HFF-Myc (cell line): Measurements from ENCODE around the gene SDHB.

Source experiments
- DNase-seq: peaks from one replicate; pipeline ENCODE4 v3.0.0-alpha.2; 2011; ENCODE audit warnings: low read depth; ENCODE audit errors: extremely low read depth
- H3K4me3 ChIP-seq: replicated peaks from 2 replicates; pipeline ENCODE4 v1.5.1; 2011; ENCODE audit warnings: low read depth, mild to moderate bottlenecking, control low read depth, low read length
- TF ChIP-seq, protein P1 (sequence below): IDR thresholded peaks from 2 replicates; pipeline ENCODE4 v1.5.1; 2012; ENCODE audit warnings: mild to moderate bottlenecking, low read depth, low read length, control low read depth; ENCODE audit errors: missing control alignments

Gene SDHB

GRCh38 chr1:16978567-16979474 lies 75.0 kb downstream of the SDHB start:
- peak overlapping the region; percentile 56 for H3K4me3 ChIP-seq
- TF ChIP-seq, protein P1, sequence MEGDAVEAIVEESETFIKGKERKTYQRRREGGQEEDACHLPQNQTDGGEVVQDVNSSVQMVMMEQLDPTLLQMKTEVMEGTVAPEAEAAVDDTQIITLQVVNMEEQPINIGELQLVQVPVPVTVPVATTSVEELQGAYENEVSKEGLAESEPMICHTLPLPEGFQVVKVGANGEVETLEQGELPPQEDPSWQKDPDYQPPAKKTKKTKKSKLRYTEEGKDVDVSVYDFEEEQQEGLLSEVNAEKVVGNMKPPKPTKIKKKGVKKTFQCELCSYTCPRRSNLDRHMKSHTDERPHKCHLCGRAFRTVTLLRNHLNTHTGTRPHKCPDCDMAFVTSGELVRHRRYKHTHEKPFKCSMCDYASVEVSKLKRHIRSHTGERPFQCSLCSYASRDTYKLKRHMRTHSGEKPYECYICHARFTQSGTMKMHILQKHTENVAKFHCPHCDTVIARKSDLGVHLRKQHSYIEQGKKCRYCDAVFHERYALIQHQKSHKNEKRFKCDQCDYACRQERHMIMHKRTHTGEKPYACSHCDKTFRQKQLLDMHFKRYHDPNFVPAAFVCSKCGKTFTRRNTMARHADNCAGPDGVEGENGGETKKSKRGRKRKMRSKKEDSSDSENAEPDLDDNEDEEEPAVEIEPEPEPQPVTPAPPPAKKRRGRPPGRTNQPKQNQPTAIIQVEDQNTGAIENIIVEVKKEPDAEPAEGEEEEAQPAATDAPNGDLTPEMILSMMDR = no peak
- DNase-seq = peak; percentile 86

GRCh38 chr1:16978139-16978538 lies 75.7 kb downstream of the SDHB start:
- DNase-seq = no peak
- peak overlapping the region; percentile 56 for H3K4me3 ChIP-seq
- TF ChIP-seq, protein P1 = no peak

DNA sequence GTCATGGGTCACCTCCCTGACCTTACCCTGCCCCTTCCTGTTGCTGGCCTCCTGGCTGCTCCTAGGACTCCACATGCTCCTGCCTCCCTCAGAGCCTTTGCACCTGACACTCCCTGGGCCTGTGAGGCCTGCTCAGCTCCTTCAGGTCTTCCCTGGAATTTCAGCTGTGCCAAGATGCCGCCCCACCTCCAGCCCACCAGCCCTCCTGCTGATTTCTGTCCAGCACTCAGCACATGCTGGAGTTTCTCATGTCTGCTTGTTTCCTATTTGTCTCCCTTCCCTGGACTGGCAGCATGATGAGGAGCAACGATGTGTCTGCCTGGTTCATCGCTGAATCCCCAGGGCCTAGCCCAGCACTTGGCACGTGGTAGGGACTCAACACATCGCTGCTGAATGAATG lies 76.5 kb downstream of the SDHB start:
- H3K4me3 ChIP-seq = no peak overlapping the region
- no peak for DNase-seq
- TF ChIP-seq, protein P1 = no peak

DNA sequence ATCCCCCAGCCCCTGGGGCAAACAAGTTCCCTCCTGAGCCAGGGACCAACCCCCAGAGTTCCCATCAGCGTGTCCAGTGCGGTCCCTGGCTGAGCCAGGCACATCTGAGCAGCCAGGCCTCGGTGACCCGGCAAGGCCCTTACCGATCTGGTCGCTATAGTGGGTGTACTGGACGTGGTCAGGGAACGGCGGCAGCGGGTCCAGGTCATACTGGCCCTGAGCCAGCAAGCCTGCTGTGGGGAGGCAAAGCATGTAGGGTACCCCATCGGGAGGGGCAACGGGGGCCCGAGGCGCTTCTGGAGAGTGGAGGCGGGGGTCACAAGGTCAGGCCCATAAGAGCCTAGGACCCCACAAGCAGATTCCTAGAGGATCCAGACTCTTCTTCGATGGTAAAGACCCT lies 76.9 kb downstream of the SDHB start:
- no peak for DNase-seq
- TF ChIP-seq, protein P1 = no peak
- H3K4me3 ChIP-seq = no peak overlapping the region

GRCh38 chr1:16975838-16976237 lies 78.0 kb downstream of the SDHB start:
- no peak overlapping the region for H3K4me3 ChIP-seq
- TF ChIP-seq, protein P1 = no peak
- DNase-seq = no peak

DNA sequence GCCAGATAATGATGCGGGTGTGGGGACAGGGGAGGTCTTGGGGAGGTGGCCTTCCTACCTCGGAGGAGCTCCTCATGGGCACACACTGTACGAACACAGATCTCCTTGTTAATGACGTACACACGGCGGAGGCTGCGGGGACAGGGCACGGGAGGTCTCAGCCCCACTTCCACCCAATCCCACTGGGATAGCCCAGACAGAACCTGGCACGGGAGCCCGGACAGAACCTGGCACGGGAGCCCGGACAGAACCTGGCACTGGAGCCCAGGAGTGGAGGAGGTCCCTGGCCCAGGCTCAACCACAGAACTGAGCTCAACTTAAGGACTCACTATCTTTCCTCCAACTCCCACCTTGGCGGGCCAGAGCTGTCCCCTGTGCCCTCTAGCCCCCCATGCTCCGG lies 78.6 kb downstream of the SDHB start:
- TF ChIP-seq, protein P1 = no peak

More for the DNA sequence above, 78.6 kb downstream of the SDHB start:
- H3K4me3 ChIP-seq = no peak overlapping the region
- no peak for DNase-seq
